Osteocyte (in vitro differentiated cells): ENCODE results near the gene ZNF398. TPM values are rescaled to one million over a fixed set of nuclear protein-coding genes. Genes with fewer than 3 reads are reported as not detected.
A peak's percentile ranks its signal among the peaks of the same experiment; 100 is the strongest.

Source experiments
- DNase-seq: peaks from one replicate; pipeline ENCODE4 v3.0.0; 2021; ENCODE audit warnings: mixed read lengths; ENCODE audit not compliant: unreplicated experiment; ENCODE audit errors: extremely low spot score
- H3K27ac Mint-ChIP-seq: one replicate; pipeline ENCODE4 v1.8.0; 2021; ENCODE audit warnings: mild to moderate bottlenecking, mixed read lengths; ENCODE audit not compliant: unreplicated experiment
- H3K27me3 Mint-ChIP-seq: one replicate; pipeline ENCODE4 v1.8.0; 2021; ENCODE audit warnings: mixed read lengths; ENCODE audit not compliant: unreplicated experiment
- H3K36me3 Mint-ChIP-seq: one replicate; pipeline ENCODE4 v1.8.0; 2021; ENCODE audit warnings: mixed read lengths; ENCODE audit not compliant: unreplicated experiment
- H3K4me1 Mint-ChIP-seq: one replicate; pipeline ENCODE4 v1.8.0; 2021; ENCODE audit warnings: mixed read lengths; ENCODE audit not compliant: unreplicated experiment
- H3K4me3 Mint-ChIP-seq: one replicate; pipeline ENCODE4 v1.8.0; 2021; ENCODE audit warnings: mild to moderate bottlenecking, moderate library complexity, mixed read lengths; ENCODE audit not compliant: unreplicated experiment
- H3K9me3 Mint-ChIP-seq: one replicate; pipeline ENCODE4 v1.8.0; 2021; ENCODE audit warnings: mixed read lengths; ENCODE audit not compliant: unreplicated experiment
- CTCF ChIP-seq: fragments of 200-600 bp; sonication (generic); IDR thresholded peaks from 2 replicates; pipeline ENCODE4 v1.5.0; 2021; ENCODE audit warnings: antibody characterized with exemption, mild to moderate bottlenecking, moderate library complexity
- total RNA-seq: library from RNA; stranded (reverse); gene quantifications from 2 replicates; pipeline ENCODE4 v1.2.1, GENCODE V29; 2021

Gene ZNF398
- total RNA-seq, 1 donor from 2014 or later = 17.7 TPM

- Mint-ChIP-seq H3K36me3 (peaks cover 55% of the 10 kb centered on the region), H3K4me3 (no peak overlapping the region), H3K4me1 (peaks cover 7% of the 10 kb centered on the region), H3K27me3 (no peaks in the 10 kb centered on the region), H3K9me3 (no peaks in the 10 kb centered on the region), H3K27ac (peak overlapping the region; percentile 27)
- no peak for TF ChIP-seq CTCF
- no peak for DNase-seq
Measured at GRCh38 chr7:149202831-149203231, 55.6 kb downstream of the ZNF398 start.

GRCh38 chr7:149205690-149206381 lies 58.6 kb downstream of the ZNF398 start:
- Mint-ChIP-seq H3K36me3 (peaks cover 49% of the 10 kb centered on the region), H3K9me3 (no peaks in the 10 kb centered on the region), H3K4me1 (no peaks in the 10 kb centered on the region), H3K27me3 (no peaks in the 10 kb centered on the region), H3K4me3 (no peak overlapping the region), H3K27ac (no peak overlapping the region)
- TF ChIP-seq CTCF = no peak
- no peak for DNase-seq

GRCh38 chr7:149207324-149208035 lies 60.2 kb downstream of the ZNF398 start:
- no peak overlapping the region for H3K27ac Mint-ChIP-seq
- no peak overlapping the region for H3K4me3 Mint-ChIP-seq
- H3K4me1 Mint-ChIP-seq = no peaks in the 10 kb centered on the region
- H3K9me3 Mint-ChIP-seq = no peaks in the 10 kb centered on the region
- no peaks in the 10 kb centered on the region for H3K27me3 Mint-ChIP-seq
- DNase-seq = no peak
- H3K36me3 Mint-ChIP-seq = peaks cover 52% of the 10 kb centered on the region
- no peak for TF ChIP-seq CTCF

GRCh38 chr7:149209518-149210269 lies 62.4 kb downstream of the ZNF398 start:
- peaks cover 44% of the 10 kb centered on the region for H3K36me3 Mint-ChIP-seq
- H3K4me3 Mint-ChIP-seq = no peak overlapping the region
- DNase-seq = no peak
- H3K9me3 Mint-ChIP-seq = no peaks in the 10 kb centered on the region
- no peaks in the 10 kb centered on the region for H3K4me1 Mint-ChIP-seq
- no peak overlapping the region for H3K27ac Mint-ChIP-seq
- TF ChIP-seq CTCF = peak; percentile 61
- H3K27me3 Mint-ChIP-seq = no peaks in the 10 kb centered on the region

- no peak for DNase-seq
- no peaks in the 10 kb centered on the region for H3K27me3 Mint-ChIP-seq
- H3K9me3 Mint-ChIP-seq = no peaks in the 10 kb centered on the region
- no peak overlapping the region for H3K27ac Mint-ChIP-seq
- H3K36me3 Mint-ChIP-seq = peaks cover 45% of the 10 kb centered on the region
- no peak overlapping the region for H3K4me3 Mint-ChIP-seq
- TF ChIP-seq CTCF = no peak
- no peaks in the 10 kb centered on the region for H3K4me1 Mint-ChIP-seq
Measured at GRCh38 chr7:149210551-149210950, 63.3 kb downstream of the ZNF398 start.
